SK-N-SH (cell line): ENCODE results near the gene PDIA6. TPM values are rescaled to one million over a fixed set of nuclear protein-coding genes. Genes with fewer than 3 reads are reported as not detected.

Experiments used
- CTCF ChIA-PET: fragments of 300-600, 350-600 bp; formaldehyde crosslinking; extraction: SDS; loops from one replicate; lab custom pipeline; 2021; lab: Yijun Ruan, JAX
- POLR2A ChIA-PET: fragments of 350-600 bp; sonication (Branson Sonifier 250); formaldehyde crosslinking; extraction: SDS; loops from one replicate; lab custom pipeline; 2020; ENCODE audit warnings: antibody characterized with exemption, inconsistent platforms; lab: Yijun Ruan, JAX
- DNase-seq: peaks from one replicate; pipeline ENCODE4 v3.0.0; 2012
- H2AFZ ChIP-seq: fragments of 200-600 bp; sonication (generic); 2 replicates; pipeline ENCODE4 v1.8.1; 2016; ENCODE audit warnings: antibody characterized with exemption, mild to moderate bottlenecking, low read depth
- H3F3A ChIP-seq: fragments of 200-600 bp; sonication (generic); replicated peaks from 2 replicates; pipeline ENCODE3; 2016; ENCODE audit warnings: antibody characterized with exemption, mild to moderate bottlenecking; ENCODE audit not compliant: insufficient read depth
- H3K27ac ChIP-seq, 2 experiments: fragments of 200-500 bp in 1 of 2; fragments of 200-600 bp in 1 of 2; sonication (Bioruptor generic) in 1 of 2; sonication (generic), shearing (Covaris generic) in 1 of 2; 2 replicates each; pipeline versions ENCODE4 v1.5.1 to v1.6.1; 2014 to 2016; ENCODE audit warnings: low read depth in 2 of 2, inconsistent platforms in 1 of 2, low read length in 1 of 2, mild to moderate bottlenecking in 1 of 2, mixed read lengths in 1 of 2
- H3K27me3 ChIP-seq: fragments of 200-600 bp; sonication (generic), shearing (Covaris generic); 2 replicates; pipeline ENCODE4 v1.6.1; 2016; ENCODE audit warnings: mixed run types; ENCODE audit not compliant: insufficient read depth
- H3K36me3 ChIP-seq, 2 experiments: fragments of 200-500 bp in 1 of 2; fragments of 200-600 bp in 1 of 2; sonication (Bioruptor generic) in 1 of 2; sonication (generic) in 1 of 2; replicated peaks in 1 of 2; 2 replicates each; pipeline versions ENCODE3 to v1.5.1; 2014 to 2016; ENCODE audit warnings: low read length in 1 of 2, mild to moderate bottlenecking in 1 of 2; ENCODE audit not compliant: insufficient read depth in 2 of 2, control insufficient read depth in 1 of 2
- H3K4me1 ChIP-seq, 2 experiments: fragments of 200-500 bp in 1 of 2; fragments of 200-600 bp in 1 of 2; sonication (Bioruptor generic) in 1 of 2; sonication (generic), shearing (Covaris generic) in 1 of 2; 2 replicates each; pipeline versions ENCODE4 v1.5.1 to v1.6.1; 2014 to 2016; ENCODE audit warnings: low read depth in 1 of 2, low read length in 1 of 2, mixed run types in 1 of 2; ENCODE audit not compliant: insufficient read depth in 2 of 2, control insufficient read depth in 1 of 2
- H3K4me2 ChIP-seq: fragments of 200-600 bp; sonication (generic), shearing (Covaris generic); 2 replicates; pipeline ENCODE4 v1.6.1; 2017; ENCODE audit warnings: mixed run types
- H3K4me3 ChIP-seq, 2 experiments: fragments of 200-500 bp in 1 of 2; fragments of 200-600 bp in 1 of 2; sonication (Bioruptor generic) in 1 of 2; sonication (generic), shearing (Covaris generic) in 1 of 2; 2 replicates each; pipeline versions ENCODE4 v1.5.1 to v1.8.1; 2014 to 2016; ENCODE audit warnings: low read depth in 2 of 2, inconsistent platforms in 1 of 2, low read length in 1 of 2, mild to moderate bottlenecking in 1 of 2, mixed read lengths in 1 of 2, moderate library complexity in 1 of 2
- H3K79me2 ChIP-seq: fragments of 200-600 bp; sonication (generic); 2 replicates; pipeline ENCODE4 v1.8.1; 2017; ENCODE audit warnings: mild to moderate bottlenecking; ENCODE audit not compliant: insufficient read depth
- H3K9ac ChIP-seq: fragments of 200-600 bp; sonication (generic); 2 replicates; pipeline ENCODE4 v1.6.1; 2017; ENCODE audit warnings: mixed run types
- H3K9me2 ChIP-seq: fragments of 200-600 bp; sonication (generic); 2 replicates; pipeline ENCODE4 v1.6.1; 2017; ENCODE audit warnings: mixed run types
- H3K9me3 ChIP-seq: fragments of 200-600 bp; sonication (generic); 2 replicates; pipeline ENCODE4 v1.6.1; 2017; ENCODE audit warnings: mixed run types, mild to moderate bottlenecking, moderate library complexity
- H4K20me1 ChIP-seq: fragments of 200-600 bp; sonication (generic); 2 replicates; pipeline ENCODE4 v1.6.1; 2017; ENCODE audit warnings: mild to moderate bottlenecking, mixed run types; ENCODE audit not compliant: insufficient read depth
- CHD2 ChIP-seq: fragments of 150-350 bp; IDR thresholded peaks from 2 replicates; pipeline ENCODE4 v1.6.1; 2018; ENCODE audit warnings: low read length; ENCODE audit not compliant: partially characterized antibody
- ELF1 ChIP-seq: IDR thresholded peaks from 2 replicates; pipeline ENCODE4 v1.4.0; 2012
- EP300 ChIP-seq, 2 experiments: IDR thresholded peaks; 2 replicates each; pipeline versions ENCODE4 v1.4.0 to v1.6.1; 2012; ENCODE audit warnings: borderline replicate concordance in 1 of 2, low read depth in 1 of 2, low read length in 1 of 2
- EZH2phosphoT487 ChIP-seq: fragments of 200-600 bp; sonication (generic); IDR thresholded peaks from 2 replicates; pipeline ENCODE4 v1.6.1; 2017; ENCODE audit warnings: low read depth, mixed run types, mild to moderate bottlenecking, antibody characterized with exemption, moderate library complexity, borderline replicate concordance
- FOSL2 ChIP-seq: IDR thresholded peaks from 2 replicates; pipeline ENCODE4 v1.4.0; 2012; ENCODE audit warnings: low read depth, mild to moderate bottlenecking, moderate library complexity, borderline replicate concordance
- FOXJ3 ChIP-seq: sonication (generic); formaldehyde crosslinking; IDR thresholded peaks from 2 replicates; pipeline ENCODE4 v1.5.1; 2020; ENCODE audit warnings: mild to moderate bottlenecking, missing genetic modification reagents
- FOXM1 ChIP-seq: IDR thresholded peaks from 2 replicates; pipeline ENCODE4 v1.4.0; 2012; ENCODE audit warnings: low read depth, mild to moderate bottlenecking
- GABPA ChIP-seq: IDR thresholded peaks from 2 replicates; pipeline ENCODE4 v1.4.0; 2012; ENCODE audit warnings: low read depth, mild to moderate bottlenecking
- GATA2 ChIP-seq: sonication (generic); formaldehyde crosslinking; IDR thresholded peaks from 2 replicates; pipeline ENCODE4 v1.5.0; 2020; ENCODE audit warnings: mild to moderate bottlenecking, missing genetic modification reagents
- MEF2A ChIP-seq: IDR thresholded peaks from 2 replicates; pipeline ENCODE4 v1.4.0; 2012; ENCODE audit warnings: low read depth, borderline replicate concordance
- MXI1 ChIP-seq: IDR thresholded peaks from 2 replicates; pipeline ENCODE4 v1.6.1; 2012; ENCODE audit warnings: mild to moderate bottlenecking, low read depth, low read length, improper control_type of control experiment
- NFIC ChIP-seq: IDR thresholded peaks from 2 replicates; pipeline ENCODE4 v1.4.0; 2012; ENCODE audit warnings: borderline replicate concordance
- RCOR1 ChIP-seq: fragments of 150-350 bp; IDR thresholded peaks from 2 replicates; pipeline ENCODE4 v1.6.1; 2017; ENCODE audit warnings: antibody characterized with exemption, low read length
- TEAD4 ChIP-seq: IDR thresholded peaks from 2 replicates; pipeline ENCODE4 v1.4.0; 2012; ENCODE audit warnings: mild to moderate bottlenecking, borderline replicate concordance; ENCODE audit not compliant: insufficient read depth
- USF2 ChIP-seq: fragments of 150-350 bp; IDR thresholded peaks from 2 replicates; pipeline ENCODE4 v1.6.1; 2017; ENCODE audit warnings: antibody characterized with exemption, low read length, low read depth, borderline replicate concordance
- WGBS: methylation state at CpG from one replicate; pipeline ENCODE4 v1.1.6; 2017; ENCODE audit warnings: low lambda C conversion rate; 5-methylcytosine and 5-hydroxymethylcytosine counted together
- polyA plus RNA-seq, 3 experiments: library from polyadenylated mRNA; depleted of rRNA; stranded (reverse); fragments of >200 nt; gene quantifications; 2 replicates each; pipeline ENCODE4 v1.2.3, GENCODE V29; 2012
- TF ChIP-seq, protein P1 (sequence below): IDR thresholded peaks from 2 replicates; pipeline ENCODE4 v1.4.0; 2012; ENCODE audit warnings: low read depth, borderline replicate concordance
- TF ChIP-seq, protein P2 (sequence below): fragments of 150-350 bp; IDR thresholded peaks from 2 replicates; pipeline ENCODE4 v1.6.1; 2016; ENCODE audit warnings: mild to moderate bottlenecking, low read depth, low read length
- TF ChIP-seq, protein P3 (sequence below): IDR thresholded peaks from 2 replicates; pipeline ENCODE4 v1.6.1; 2012; ENCODE audit warnings: mild to moderate bottlenecking, low read depth, low read length, moderate library complexity
- TF ChIP-seq, protein P4 (sequence below): fragments of 200-600 bp; sonication (generic); IDR thresholded peaks from 2 replicates; pipeline ENCODE4 v1.6.1; 2017; ENCODE audit warnings: antibody characterized with exemption, mild to moderate bottlenecking, moderate library complexity

Gene PDIA6
- polyA plus RNA-seq, 1 of the 3 experiments (the other 2 are of a cell fraction) = 325 TPM

DNA sequence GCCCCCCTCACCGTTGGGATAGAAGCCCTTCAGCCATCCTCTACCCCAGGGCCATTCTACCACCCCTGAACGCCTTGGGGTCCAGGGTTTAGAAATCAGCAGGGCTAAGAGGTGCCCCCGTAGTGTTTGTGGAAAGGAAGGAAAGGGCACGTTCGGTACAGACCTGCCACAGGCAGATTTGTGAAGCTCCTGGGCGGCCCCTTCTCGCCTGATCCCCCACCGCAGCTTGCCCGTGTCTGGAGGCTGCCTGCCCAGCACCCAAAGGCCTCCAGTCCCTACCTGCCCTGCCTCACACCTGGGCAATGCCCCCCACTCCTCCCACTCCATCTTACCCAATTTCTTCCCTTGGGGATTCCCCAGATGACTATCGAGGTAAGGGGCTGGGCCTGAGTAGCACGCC lies 69.9 kb downstream of the PDIA6 start:
- 64% methylated on average over 8 of the region's 11 CpGs for WGBS
- Histone ChIP-seq H3K9me3 (no peaks in the 10 kb centered on the region), H3K4me3 (no peak overlapping the region), H3K27me3 (no peaks in the 10 kb centered on the region; the same call in 1 of the 2 replicates), H3K79me2 (no peaks in the 10 kb centered on the region), H3K9me2 (no peaks in the 10 kb centered on the region), H4K20me1 (no peaks in the 10 kb centered on the region), H3F3A (no peaks in the 10 kb centered on the region), H3K4me2 (no peak overlapping the region), H3K27ac (no peak overlapping the region), H3K36me3 (no peaks in the 10 kb centered on the region), H2AFZ (no peak overlapping the region), H3K4me1 (no peaks in the 10 kb centered on the region), H3K9ac (no peak overlapping the region)
- TF ChIP-seq GABPA (no peak), USF2 (no peak), MXI1 (no peak), EP300 (IDR thresholded peaks at IDR 0.05; ENCODE audit: borderline replicate concordance in 1 of 2, low read depth in 1 of 2, low read length in 1 of 2) (no peak), ELF1 (no peak), TEAD4 (no peak), CHD2 (no peak), RCOR1 (no peak), GATA2 (CRISPR knock-in tag) (no peak), EZH2phosphoT487 (no peak), FOXM1 (no peak), FOXJ3 (CRISPR knock-in tag) (no peak), FOSL2 (no peak), NFIC (no peak), MEF2A (no peak)
- TF ChIP-seq, protein P1, sequence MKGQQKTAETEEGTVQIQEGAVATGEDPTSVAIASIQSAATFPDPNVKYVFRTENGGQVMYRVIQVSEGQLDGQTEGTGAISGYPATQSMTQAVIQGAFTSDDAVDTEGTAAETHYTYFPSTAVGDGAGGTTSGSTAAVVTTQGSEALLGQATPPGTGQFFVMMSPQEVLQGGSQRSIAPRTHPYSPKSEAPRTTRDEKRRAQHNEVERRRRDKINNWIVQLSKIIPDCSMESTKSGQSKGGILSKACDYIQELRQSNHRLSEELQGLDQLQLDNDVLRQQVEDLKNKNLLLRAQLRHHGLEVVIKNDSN = no peak
- TF ChIP-seq, protein P2, sequence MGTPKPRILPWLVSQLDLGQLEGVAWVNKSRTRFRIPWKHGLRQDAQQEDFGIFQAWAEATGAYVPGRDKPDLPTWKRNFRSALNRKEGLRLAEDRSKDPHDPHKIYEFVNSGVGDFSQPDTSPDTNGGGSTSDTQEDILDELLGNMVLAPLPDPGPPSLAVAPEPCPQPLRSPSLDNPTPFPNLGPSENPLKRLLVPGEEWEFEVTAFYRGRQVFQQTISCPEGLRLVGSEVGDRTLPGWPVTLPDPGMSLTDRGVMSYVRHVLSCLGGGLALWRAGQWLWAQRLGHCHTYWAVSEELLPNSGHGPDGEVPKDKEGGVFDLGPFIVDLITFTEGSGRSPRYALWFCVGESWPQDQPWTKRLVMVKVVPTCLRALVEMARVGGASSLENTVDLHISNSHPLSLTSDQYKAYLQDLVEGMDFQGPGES = no peak
- TF ChIP-seq, protein P3, sequence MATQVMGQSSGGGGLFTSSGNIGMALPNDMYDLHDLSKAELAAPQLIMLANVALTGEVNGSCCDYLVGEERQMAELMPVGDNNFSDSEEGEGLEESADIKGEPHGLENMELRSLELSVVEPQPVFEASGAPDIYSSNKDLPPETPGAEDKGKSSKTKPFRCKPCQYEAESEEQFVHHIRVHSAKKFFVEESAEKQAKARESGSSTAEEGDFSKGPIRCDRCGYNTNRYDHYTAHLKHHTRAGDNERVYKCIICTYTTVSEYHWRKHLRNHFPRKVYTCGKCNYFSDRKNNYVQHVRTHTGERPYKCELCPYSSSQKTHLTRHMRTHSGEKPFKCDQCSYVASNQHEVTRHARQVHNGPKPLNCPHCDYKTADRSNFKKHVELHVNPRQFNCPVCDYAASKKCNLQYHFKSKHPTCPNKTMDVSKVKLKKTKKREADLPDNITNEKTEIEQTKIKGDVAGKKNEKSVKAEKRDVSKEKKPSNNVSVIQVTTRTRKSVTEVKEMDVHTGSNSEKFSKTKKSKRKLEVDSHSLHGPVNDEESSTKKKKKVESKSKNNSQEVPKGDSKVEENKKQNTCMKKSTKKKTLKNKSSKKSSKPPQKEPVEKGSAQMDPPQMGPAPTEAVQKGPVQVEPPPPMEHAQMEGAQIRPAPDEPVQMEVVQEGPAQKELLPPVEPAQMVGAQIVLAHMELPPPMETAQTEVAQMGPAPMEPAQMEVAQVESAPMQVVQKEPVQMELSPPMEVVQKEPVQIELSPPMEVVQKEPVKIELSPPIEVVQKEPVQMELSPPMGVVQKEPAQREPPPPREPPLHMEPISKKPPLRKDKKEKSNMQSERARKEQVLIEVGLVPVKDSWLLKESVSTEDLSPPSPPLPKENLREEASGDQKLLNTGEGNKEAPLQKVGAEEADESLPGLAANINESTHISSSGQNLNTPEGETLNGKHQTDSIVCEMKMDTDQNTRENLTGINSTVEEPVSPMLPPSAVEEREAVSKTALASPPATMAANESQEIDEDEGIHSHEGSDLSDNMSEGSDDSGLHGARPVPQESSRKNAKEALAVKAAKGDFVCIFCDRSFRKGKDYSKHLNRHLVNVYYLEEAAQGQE = no peak
- TF ChIP-seq, protein P4, sequence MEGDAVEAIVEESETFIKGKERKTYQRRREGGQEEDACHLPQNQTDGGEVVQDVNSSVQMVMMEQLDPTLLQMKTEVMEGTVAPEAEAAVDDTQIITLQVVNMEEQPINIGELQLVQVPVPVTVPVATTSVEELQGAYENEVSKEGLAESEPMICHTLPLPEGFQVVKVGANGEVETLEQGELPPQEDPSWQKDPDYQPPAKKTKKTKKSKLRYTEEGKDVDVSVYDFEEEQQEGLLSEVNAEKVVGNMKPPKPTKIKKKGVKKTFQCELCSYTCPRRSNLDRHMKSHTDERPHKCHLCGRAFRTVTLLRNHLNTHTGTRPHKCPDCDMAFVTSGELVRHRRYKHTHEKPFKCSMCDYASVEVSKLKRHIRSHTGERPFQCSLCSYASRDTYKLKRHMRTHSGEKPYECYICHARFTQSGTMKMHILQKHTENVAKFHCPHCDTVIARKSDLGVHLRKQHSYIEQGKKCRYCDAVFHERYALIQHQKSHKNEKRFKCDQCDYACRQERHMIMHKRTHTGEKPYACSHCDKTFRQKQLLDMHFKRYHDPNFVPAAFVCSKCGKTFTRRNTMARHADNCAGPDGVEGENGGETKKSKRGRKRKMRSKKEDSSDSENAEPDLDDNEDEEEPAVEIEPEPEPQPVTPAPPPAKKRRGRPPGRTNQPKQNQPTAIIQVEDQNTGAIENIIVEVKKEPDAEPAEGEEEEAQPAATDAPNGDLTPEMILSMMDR = no peak
- DNase-seq = no peak
- ChIA-PET POLR2A (no interaction called here), CTCF (no interaction called here)
